ENCODE data around the gene MPP1. TPM values are rescaled to one million over a fixed set of nuclear protein-coding genes. Genes with fewer than 3 reads are reported as not detected.
A peak's percentile ranks its signal among the peaks of the same experiment; 100 is the strongest.

MPP1 gene
- total RNA-seq, 4 donors from 2014 or later: 14.3 to 43.2 (median 17.0) TPM

DNA sequence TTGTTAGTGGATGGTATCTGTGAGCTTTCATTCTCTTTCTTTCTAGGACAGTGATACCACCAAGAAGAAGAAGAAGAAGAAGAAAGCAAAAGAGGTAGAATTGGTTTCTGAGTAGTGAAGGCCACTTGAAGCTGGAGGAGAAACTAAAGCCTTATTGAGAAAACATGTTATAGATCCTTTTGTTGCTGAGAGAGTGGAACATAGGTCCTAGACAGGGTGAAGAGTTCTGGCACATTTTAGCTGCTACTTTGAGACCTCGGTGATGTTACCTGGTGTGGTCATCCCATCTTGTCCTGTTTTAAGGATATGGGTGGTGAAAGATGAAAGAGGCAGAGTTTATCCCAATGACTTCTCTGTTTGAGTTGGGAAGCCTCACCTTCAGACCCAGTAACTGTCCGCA, 28.5 kb downstream of the MPP1 start:
- Histone ChIP-seq H3K36me3 (peaks cover 0 to 57% (median 0%) of the 10 kb centered on the region in 3 donors), H3K9me3 (no peaks in the 10 kb centered on the region), H3K27ac (no peak overlapping the region), H3K27me3 (no peaks in the 10 kb centered on the region), H3K4me3 (no peak overlapping the region), H3K4me1 (no peaks in the 10 kb centered on the region)
- TF ChIP-seq EP300 (IDR thresholded peaks at IDR 0.05): no peak
- TF ChIP-seq, protein P1, sequence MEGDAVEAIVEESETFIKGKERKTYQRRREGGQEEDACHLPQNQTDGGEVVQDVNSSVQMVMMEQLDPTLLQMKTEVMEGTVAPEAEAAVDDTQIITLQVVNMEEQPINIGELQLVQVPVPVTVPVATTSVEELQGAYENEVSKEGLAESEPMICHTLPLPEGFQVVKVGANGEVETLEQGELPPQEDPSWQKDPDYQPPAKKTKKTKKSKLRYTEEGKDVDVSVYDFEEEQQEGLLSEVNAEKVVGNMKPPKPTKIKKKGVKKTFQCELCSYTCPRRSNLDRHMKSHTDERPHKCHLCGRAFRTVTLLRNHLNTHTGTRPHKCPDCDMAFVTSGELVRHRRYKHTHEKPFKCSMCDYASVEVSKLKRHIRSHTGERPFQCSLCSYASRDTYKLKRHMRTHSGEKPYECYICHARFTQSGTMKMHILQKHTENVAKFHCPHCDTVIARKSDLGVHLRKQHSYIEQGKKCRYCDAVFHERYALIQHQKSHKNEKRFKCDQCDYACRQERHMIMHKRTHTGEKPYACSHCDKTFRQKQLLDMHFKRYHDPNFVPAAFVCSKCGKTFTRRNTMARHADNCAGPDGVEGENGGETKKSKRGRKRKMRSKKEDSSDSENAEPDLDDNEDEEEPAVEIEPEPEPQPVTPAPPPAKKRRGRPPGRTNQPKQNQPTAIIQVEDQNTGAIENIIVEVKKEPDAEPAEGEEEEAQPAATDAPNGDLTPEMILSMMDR (IDR thresholded peaks at IDR 0.05): no peak
- no peak for TF ChIP-seq POLR2A (IDR thresholded peaks at IDR 0.05)
- no peak for DNase-seq (ENCODE audit: low spot score in 2 of 2)
- WGBS, 2 donors: 83 to 86% methylated on average over 2 of the region's 2 CpGs

DNA sequence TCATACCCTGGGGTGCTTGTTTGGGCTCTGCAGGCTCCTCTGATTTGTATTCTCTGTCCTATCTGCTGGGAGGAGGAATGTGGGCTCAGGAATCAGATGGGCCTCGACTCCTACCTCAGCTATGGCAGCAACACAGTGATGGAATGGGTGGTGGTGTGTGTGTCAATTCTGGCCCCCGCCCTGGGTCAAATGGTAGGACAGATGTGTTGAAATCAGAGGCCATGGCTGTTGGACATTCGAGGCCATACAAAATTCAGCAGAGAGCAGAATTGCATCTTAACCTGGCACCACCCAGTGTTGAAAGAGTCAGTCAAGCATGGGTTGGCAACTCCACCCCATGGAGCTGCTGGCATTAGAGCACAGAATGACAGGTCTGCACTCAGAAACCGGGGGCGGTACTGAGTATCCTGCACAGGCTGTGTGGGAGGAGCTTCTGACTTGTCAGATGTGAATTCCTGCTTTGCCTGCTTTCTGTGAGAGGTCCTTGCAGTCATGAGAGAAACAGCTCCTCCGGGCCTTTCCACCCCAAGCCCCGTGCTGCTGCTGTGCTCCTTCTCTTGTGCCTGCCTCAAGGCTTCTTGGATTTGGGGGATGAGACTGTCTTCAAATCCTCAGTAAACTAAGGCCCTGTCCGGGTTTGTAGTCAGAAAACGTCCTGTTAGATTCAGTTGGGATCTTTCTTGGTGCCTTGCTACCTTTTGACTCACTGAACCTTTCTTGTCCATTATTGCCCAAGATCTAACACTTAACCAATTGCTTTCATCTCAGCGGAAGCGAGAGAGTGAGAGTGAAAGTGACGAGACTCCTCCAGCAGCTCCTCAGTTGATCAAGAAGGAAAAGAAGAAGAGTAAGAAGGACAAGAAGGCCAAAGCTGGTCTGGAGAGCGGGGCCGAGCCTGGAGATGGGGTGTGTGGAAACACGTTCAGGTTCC, 29.6 kb downstream of the MPP1 start:
- H3K4me3 ChIP-seq: no peak overlapping the region
- WGBS, 2 donors: 83 to 93% methylated on average over 11 to 15 of the region's 15 CpGs
- no peak overlapping the region for H3K27ac ChIP-seq
- H3K9me3 ChIP-seq: no peaks in the 10 kb centered on the region
- H3K27me3 ChIP-seq: no peaks in the 10 kb centered on the region
- no peaks in the 10 kb centered on the region for H3K4me1 ChIP-seq
- TF ChIP-seq, protein P1 (IDR thresholded peaks at IDR 0.05): no peak
- H3K36me3 ChIP-seq: peaks cover 0 to 65% (median 0%) of the 10 kb centered on the region in 3 donors
- no peak for DNase-seq (ENCODE audit: low spot score in 2 of 2)

DNA sequence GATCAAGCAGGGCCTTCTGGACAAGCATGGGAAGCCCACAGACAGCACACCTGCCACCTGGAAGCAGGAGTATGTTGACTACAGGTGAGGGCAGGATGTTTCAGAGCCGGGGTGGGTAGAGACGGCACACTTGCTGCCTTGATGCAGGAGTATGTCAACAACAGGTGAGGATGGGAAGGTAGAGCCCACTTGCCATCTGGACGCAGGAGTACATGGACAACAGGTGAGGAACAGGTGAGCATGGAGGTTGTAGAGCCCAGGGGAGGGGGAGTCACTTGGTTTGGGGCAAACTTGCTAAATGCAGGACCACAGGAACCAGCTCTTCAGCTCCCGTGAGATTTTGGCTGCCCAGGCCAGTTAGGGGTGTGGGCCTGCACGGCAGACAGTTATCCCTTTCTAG, 30.7 kb downstream of the MPP1 start:
- Histone ChIP-seq H3K27me3 (no peaks in the 10 kb centered on the region), H3K27ac (no peak overlapping the region), H3K4me3 (no peak overlapping the region), H3K36me3 (peaks cover 0 to 75% (median 0%) of the 10 kb centered on the region in 3 donors), H3K4me1 (no peaks in the 10 kb centered on the region), H3K9me3 (no peaks in the 10 kb centered on the region)
- WGBS, 2 donors: 83 to 91% methylated on average over 4 to 5 of the region's 5 CpGs
- DNase-seq (ENCODE audit: low spot score in 2 of 2): no peak
- TF ChIP-seq, protein P1 (IDR thresholded peaks at IDR 0.05): no peak
- TF ChIP-seq POLR2A (IDR thresholded peaks at IDR 0.05) (no peak), EP300 (IDR thresholded peaks at IDR 0.05) (no peak)

DNA sequence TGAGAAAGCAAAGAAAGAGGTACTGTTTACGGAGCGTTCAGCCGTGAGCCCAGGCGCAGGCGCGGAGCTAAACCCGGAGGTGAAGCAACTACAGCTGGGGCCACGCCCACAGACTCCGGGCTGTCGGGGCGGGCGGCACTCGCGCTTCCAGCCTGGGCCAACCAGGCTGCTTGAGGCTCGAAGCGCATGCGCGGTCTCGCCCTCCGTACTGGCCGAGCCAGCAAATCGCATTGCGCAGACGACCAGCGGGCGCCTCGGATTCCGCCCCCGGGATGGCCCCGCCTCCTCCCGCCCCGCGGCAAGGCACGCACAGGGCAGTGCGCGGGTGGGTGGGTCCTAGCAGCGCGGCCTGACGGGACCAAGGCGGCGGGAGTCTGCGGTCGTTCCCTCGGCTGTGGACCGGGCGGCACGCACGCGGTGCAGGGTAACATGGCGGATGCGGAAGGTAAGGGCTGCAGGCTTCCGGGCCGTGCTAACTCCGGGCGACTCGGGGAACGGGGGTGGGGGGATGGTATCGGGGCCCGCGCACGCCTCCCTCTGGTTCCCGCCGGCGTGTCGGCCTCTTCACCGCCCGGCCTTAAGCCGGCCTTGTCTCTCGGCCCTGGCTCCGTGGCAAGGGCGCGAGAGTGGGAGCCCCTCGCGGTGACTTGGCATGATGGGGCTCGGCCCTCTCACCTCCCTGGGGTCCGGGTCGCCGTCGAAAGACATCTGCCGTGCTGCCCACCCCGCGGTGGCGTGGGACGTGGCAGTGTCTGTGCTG, 42.6 kb downstream of the MPP1 start, which contains the start of gene DKC1:
DKC1 (plus strand) TSS at position 328 of the 760 bp plus-strand sequence; CDS start at position 430, 102 bp downstream.
- DNase-seq (ENCODE audit: low spot score in 2 of 2): peak; percentile 84 to 85
- no peaks in the 10 kb centered on the region for H3K9me3 ChIP-seq
- no peaks in the 10 kb centered on the region for H3K27me3 ChIP-seq
- peak within 1 kb of the TSS; percentile 50 to 79 (median 60) for H3K4me3 ChIP-seq
- peaks cover 0 to 16% (median 0%) of the 10 kb centered on the region in 4 donors for H3K4me1 ChIP-seq
- H3K36me3 ChIP-seq: peaks cover 0 to 18% (median 0%) of the 10 kb centered on the region in 3 donors
- TF ChIP-seq, protein P1 (IDR thresholded peaks at IDR 0.05): peak in 2 of 5 experiments; percentile 11 to 16
- TF ChIP-seq EP300 (IDR thresholded peaks at IDR 0.05) (peak; percentile 51 to 66), POLR2A (IDR thresholded peaks at IDR 0.05) (peak in 1 of 2 donors; percentile 35)
- WGBS, 2 donors: 3 to 45% methylated on average over 9 to 61 of the region's 84 CpGs
- H3K27ac ChIP-seq: peak within 1 kb of the TSS; percentile 41 to 81 (median 70)
